Measurements from ENCODE around the gene HAPLN1. TPM values are rescaled to one million over a fixed set of nuclear protein-coding genes. Genes with fewer than 3 reads are reported as not detected.

Gene HAPLN1
- total RNA-seq (not detected), total RNA-seq (0 to 0.12 (median 0) reads per million in 29 experiments)
- not detected for total RNA-seq (2013)

GRCh38 chr5:83720836-83721537, at the start of gene HAPLN1:
HAPLN1 (minus strand) TSS chr5:83720855; CDS start chr5:83673523, 47,332 bp downstream.
- Mint-ChIP-seq H3K27ac (no peak within 1 kb of the TSS), H3K9me3 (no peaks in the 10 kb centered on the region), H3K27me3 (peaks cover 47 to 48% of the 10 kb centered on the region in 2 donors), H3K4me1 (peaks cover 8 to 15% (median 9%) of the 10 kb centered on the region in 3 donors), H3K4me3 (peak within 1 kb of the TSS; percentile 46 to 76 (median 62)), H3K36me3 (no peaks in the 10 kb centered on the region)
- H3K4me3 ChIP-seq (ENCODE audit: control insufficient read depth in 1 of 2, extremely low read depth in 1 of 2, low read length in 1 of 2), result peak within 1 kb of the TSS in 1 of 2 donors; percentile 52
- peaks cover 8 to 21% of the 10 kb centered on the region in 2 experiments for H3K27me3 ChIP-seq (replicated peaks in 1 of 2; ENCODE audit: control insufficient read depth in 2 of 2, extremely low read depth in 1 of 2, insufficient read depth in 2 of 2, low read length in 1 of 2)
- DNase-seq (no peak), ATAC-seq (replicated peaks in 1 of 4) (no peak)
- no peaks in the 10 kb centered on the region for H3K4me1 ChIP-seq (ENCODE audit: control insufficient read depth in 1 of 2, extremely low read depth in 1 of 2, insufficient read depth in 2 of 2, low read length in 2 of 2)
- ChIA-PET POLR2A (interaction anchor here in 1 of 2 donors (0.6 kb wide), 1 partner anchor 449 kb away, joined by 7 read pairs; no protein-coding TSS in a partner anchor), CTCF (interaction anchor here (0.6 to 1.4 kb wide), 4 partner anchors 9 to 455 kb away, joined by 3 to 12 read pairs (median 4); no protein-coding TSS in a partner anchor)
- no peaks in the 10 kb centered on the region for H3K9me3 ChIP-seq
- H3K36me3 ChIP-seq (ENCODE audit: control insufficient read depth in 2 of 2, extremely low read depth in 1 of 2, insufficient read depth in 1 of 2, low read length in 1 of 2), result no peaks in the 10 kb centered on the region
- no peak within 1 kb of the TSS for H3K27ac ChIP-seq (ENCODE audit: low read length)
- 83% methylated on average over 1 of the region's 16 CpGs for WGBS (ENCODE audit: insufficient coverage)

- H3K36me3 ChIP-seq (ENCODE audit: control insufficient read depth in 2 of 2, extremely low read depth in 1 of 2, insufficient read depth in 1 of 2, low read length in 1 of 2), result no peaks in the 10 kb centered on the region
- ChIA-PET CTCF (no interaction called here), POLR2A (no interaction called here)
- no CpG with 5 or more reads among the region's 3 CpGs for WGBS (ENCODE audit: insufficient coverage)
- Mint-ChIP-seq H3K9me3 (peaks cover 0 to 16% (median 15%) of the 10 kb centered on the region in 3 donors), H3K36me3 (no peaks in the 10 kb centered on the region), H3K27ac (no peak overlapping the region), H3K4me3 (no peak overlapping the region), H3K4me1 (no peaks in the 10 kb centered on the region), H3K27me3 (no peaks in the 10 kb centered on the region)
- no peaks in the 10 kb centered on the region for H3K27me3 ChIP-seq (replicated peaks in 1 of 2; ENCODE audit: control insufficient read depth in 2 of 2, extremely low read depth in 1 of 2, insufficient read depth in 2 of 2, low read length in 1 of 2)
- no peak overlapping the region for H3K27ac ChIP-seq (ENCODE audit: low read length)
- H3K9me3 ChIP-seq, result no peaks in the 10 kb centered on the region
- DNase-seq (no peak), ATAC-seq (replicated peaks in 1 of 4) (no peak)
- no peaks in the 10 kb centered on the region for H3K4me1 ChIP-seq (ENCODE audit: control insufficient read depth in 1 of 2, extremely low read depth in 1 of 2, insufficient read depth in 2 of 2, low read length in 2 of 2)
- H3K4me3 ChIP-seq (ENCODE audit: control insufficient read depth in 1 of 2, extremely low read depth in 1 of 2, low read length in 1 of 2), result no peak overlapping the region
These were observed 46.8 kb upstream of the HAPLN1 start for GRCh38 chr5:83767409-83767992.

- H3K4me3 ChIP-seq (ENCODE audit: control insufficient read depth in 1 of 2, extremely low read depth in 1 of 2, low read length in 1 of 2), result no peak overlapping the region
- ChIA-PET CTCF (no interaction called here), POLR2A (no interaction called here)
- H3K9me3 ChIP-seq, result no peaks in the 10 kb centered on the region
- no peak for ATAC-seq (replicated peaks in 1 of 4)
- H3K4me1 Mint-ChIP-seq, result no peaks in the 10 kb centered on the region
- no peaks in the 10 kb centered on the region for H3K27me3 ChIP-seq (replicated peaks in 1 of 2; ENCODE audit: control insufficient read depth in 2 of 2, extremely low read depth in 1 of 2, insufficient read depth in 2 of 2, low read length in 1 of 2)
- no peak overlapping the region for H3K27ac Mint-ChIP-seq
- no peaks in the 10 kb centered on the region for H3K27me3 Mint-ChIP-seq
- no peak overlapping the region for H3K4me3 Mint-ChIP-seq
- DNase-seq, result no peak
- H3K9me3 Mint-ChIP-seq, result peaks cover 0 to 15% (median 14%) of the 10 kb centered on the region in 3 donors
- H3K27ac ChIP-seq (ENCODE audit: low read length), result no peak overlapping the region
- H3K36me3 Mint-ChIP-seq, result no peaks in the 10 kb centered on the region
- no peaks in the 10 kb centered on the region for H3K4me1 ChIP-seq (ENCODE audit: control insufficient read depth in 1 of 2, extremely low read depth in 1 of 2, insufficient read depth in 2 of 2, low read length in 2 of 2)
- no CpG with 5 or more reads among the region's 1 CpG for WGBS (ENCODE audit: insufficient coverage)
- H3K36me3 ChIP-seq (ENCODE audit: control insufficient read depth in 2 of 2, extremely low read depth in 1 of 2, insufficient read depth in 1 of 2, low read length in 1 of 2), result no peaks in the 10 kb centered on the region
These were observed 43.4 kb upstream of the HAPLN1 start for GRCh38 chr5:83764101-83764500.

- Histone ChIP-seq H3K4me1 (ENCODE audit: control insufficient read depth in 1 of 2, extremely low read depth in 1 of 2, insufficient read depth in 2 of 2, low read length in 2 of 2) (no peaks in the 10 kb centered on the region), H3K27me3 (replicated peaks in 1 of 2; ENCODE audit: control insufficient read depth in 2 of 2, extremely low read depth in 1 of 2, insufficient read depth in 2 of 2, low read length in 1 of 2) (no peaks in the 10 kb centered on the region), H3K36me3 (ENCODE audit: control insufficient read depth in 2 of 2, extremely low read depth in 1 of 2, insufficient read depth in 1 of 2, low read length in 1 of 2) (no peaks in the 10 kb centered on the region), H3K9me3 (no peaks in the 10 kb centered on the region), H3K4me3 (ENCODE audit: control insufficient read depth in 1 of 2, extremely low read depth in 1 of 2, low read length in 1 of 2) (no peak overlapping the region), H3K27ac (ENCODE audit: low read length) (no peak overlapping the region)
- H3K27ac Mint-ChIP-seq, result no peak overlapping the region
- H3K4me1 Mint-ChIP-seq, result no peaks in the 10 kb centered on the region
- H3K36me3 Mint-ChIP-seq, result no peaks in the 10 kb centered on the region
- ChIA-PET POLR2A (no interaction called here), CTCF (no interaction called here)
- WGBS (ENCODE audit: insufficient coverage), result 94% methylated on average over 2 of the region's 4 CpGs
- no peak for ATAC-seq (replicated peaks in 1 of 4)
- no peak for DNase-seq
- no peaks in the 10 kb centered on the region for H3K27me3 Mint-ChIP-seq
- H3K4me3 Mint-ChIP-seq, result no peak overlapping the region
- peaks cover 0 to 8% (median 6%) of the 10 kb centered on the region in 3 donors for H3K9me3 Mint-ChIP-seq
These were observed 39.9 kb upstream of the HAPLN1 start for GRCh38 chr5:83760579-83760978.

- no CpG with 5 or more reads among the region's 1 CpG for WGBS (ENCODE audit: insufficient coverage)
- Mint-ChIP-seq H3K27ac (no peak overlapping the region), H3K36me3 (no peaks in the 10 kb centered on the region), H3K9me3 (peaks cover 5 to 19% (median 17%) of the 10 kb centered on the region in 3 donors), H3K4me3 (no peak overlapping the region), H3K4me1 (no peaks in the 10 kb centered on the region), H3K27me3 (peaks cover 2 to 3% of the 10 kb centered on the region in 2 donors)
- Histone ChIP-seq H3K27ac (ENCODE audit: low read length) (no peak overlapping the region), H3K4me3 (ENCODE audit: control insufficient read depth in 1 of 2, extremely low read depth in 1 of 2, low read length in 1 of 2) (no peak overlapping the region), H3K27me3 (replicated peaks in 1 of 2; ENCODE audit: control insufficient read depth in 2 of 2, extremely low read depth in 1 of 2, insufficient read depth in 2 of 2, low read length in 1 of 2) (peaks cover 0 to 4% of the 10 kb centered on the region in 2 experiments), H3K9me3 (no peaks in the 10 kb centered on the region), H3K36me3 (ENCODE audit: control insufficient read depth in 2 of 2, extremely low read depth in 1 of 2, insufficient read depth in 1 of 2, low read length in 1 of 2) (no peaks in the 10 kb centered on the region), H3K4me1 (ENCODE audit: control insufficient read depth in 1 of 2, extremely low read depth in 1 of 2, insufficient read depth in 2 of 2, low read length in 2 of 2) (no peaks in the 10 kb centered on the region)
- ChIA-PET POLR2A (no interaction called here), CTCF (interaction anchor here in 1 of 2 donors (0.6 kb wide), 1 partner anchor 20 kb away, joined by 7 read pairs; no protein-coding TSS in a partner anchor)
- no peak for ATAC-seq (replicated peaks in 1 of 4)
- no peak for DNase-seq
These were observed 32.0 kb upstream of the HAPLN1 start for GRCh38 chr5:83752700-83753099.

GRCh38 chr5:83751201-83751600, 30.5 kb upstream of the HAPLN1 start:
- no peak for DNase-seq
- no peaks in the 10 kb centered on the region for H3K36me3 Mint-ChIP-seq
- Histone ChIP-seq H3K36me3 (ENCODE audit: control insufficient read depth in 2 of 2, extremely low read depth in 1 of 2, insufficient read depth in 1 of 2, low read length in 1 of 2) (no peaks in the 10 kb centered on the region), H3K27ac (ENCODE audit: low read length) (no peak overlapping the region), H3K9me3 (no peaks in the 10 kb centered on the region), H3K4me3 (ENCODE audit: control insufficient read depth in 1 of 2, extremely low read depth in 1 of 2, low read length in 1 of 2) (no peak overlapping the region), H3K27me3 (replicated peaks in 1 of 2; ENCODE audit: control insufficient read depth in 2 of 2, extremely low read depth in 1 of 2, insufficient read depth in 2 of 2, low read length in 1 of 2) (peaks cover 0 to 4% of the 10 kb centered on the region in 2 experiments), H3K4me1 (ENCODE audit: control insufficient read depth in 1 of 2, extremely low read depth in 1 of 2, insufficient read depth in 2 of 2, low read length in 2 of 2) (no peaks in the 10 kb centered on the region)
- peaks cover 5 to 15% (median 11%) of the 10 kb centered on the region in 3 donors for H3K9me3 Mint-ChIP-seq
- WGBS (ENCODE audit: insufficient coverage), result no CpG with 5 or more reads among the region's 1 CpG
- POLR2A ChIA-PET, result no interaction called here
- H3K27me3 Mint-ChIP-seq, result peaks cover 2 to 3% of the 10 kb centered on the region in 2 donors
- no peak overlapping the region for H3K27ac Mint-ChIP-seq
- H3K4me1 Mint-ChIP-seq, result no peaks in the 10 kb centered on the region
- ATAC-seq (replicated peaks in 1 of 4), result no peak
- CTCF ChIA-PET, result no interaction called here
- H3K4me3 Mint-ChIP-seq, result no peak overlapping the region
